Chondrocyte (in vitro differentiated cells): ENCODE data around the gene RPP38. TPM values are rescaled to one million over a fixed set of nuclear protein-coding genes. Genes with fewer than 3 reads are reported as not detected.

Source experiments
- DNase-seq: peaks from one replicate; pipeline ENCODE4 v3.0.0; 2021; ENCODE audit warnings: mixed read lengths, low spot score
- H3K27ac Mint-ChIP-seq: one replicate; pipeline ENCODE4 v1.8.0; 2021; ENCODE audit warnings: mild to moderate bottlenecking, moderate library complexity, mixed read lengths; ENCODE audit not compliant: unreplicated experiment
- H3K27me3 Mint-ChIP-seq: 2 replicates; pipeline ENCODE4 v1.8.0; 2021; ENCODE audit warnings: low read depth, mixed read lengths
- H3K36me3 Mint-ChIP-seq: 2 replicates; pipeline ENCODE4 v1.8.0; 2021; ENCODE audit warnings: low read depth, mixed read lengths
- H3K4me1 Mint-ChIP-seq: 2 replicates; pipeline ENCODE4 v1.8.0; 2021; ENCODE audit warnings: low read depth, mild to moderate bottlenecking, mixed read lengths
- H3K4me3 Mint-ChIP-seq: one replicate; pipeline ENCODE4 v1.8.0; 2021; ENCODE audit warnings: mild to moderate bottlenecking, moderate library complexity, mixed read lengths; ENCODE audit not compliant: unreplicated experiment
- H3K9me3 Mint-ChIP-seq: 2 replicates; pipeline ENCODE4 v1.8.0; 2021; ENCODE audit warnings: low read depth, mixed read lengths
- CTCF ChIP-seq: fragments of 200-600 bp; sonication (generic); IDR thresholded peaks from 2 replicates; pipeline ENCODE4 v1.5.0; 2021; ENCODE audit warnings: antibody characterized with exemption, mild to moderate bottlenecking, moderate library complexity
- total RNA-seq: library from RNA; stranded (reverse); gene quantifications from 3 replicates; pipeline ENCODE4 v1.2.1, GENCODE V29; 2021

Gene RPP38
- total RNA-seq, 1 donor from 2014 or later: 14.3 TPM

- Mint-ChIP-seq H3K27me3 (no peaks in the 10 kb centered on the region), H3K4me1 (peaks cover 13% of the 10 kb centered on the region), H3K36me3 (peaks cover 18% of the 10 kb centered on the region), H3K27ac (peak overlapping the region; percentile 45), H3K9me3 (no peaks in the 10 kb centered on the region), H3K4me3 (peak overlapping the region; percentile 22)
- DNase-seq: no peak
- peak; percentile 96 for TF ChIP-seq CTCF
Measured at GRCh38 chr10:15106352-15107013, 9.3 kb downstream of the RPP38 start.

GRCh38 chr10:15112657-15113056 lies 15.5 kb downstream of the RPP38 start:
- Mint-ChIP-seq H3K27ac (no peak overlapping the region), H3K4me1 (peaks cover 6% of the 10 kb centered on the region), H3K36me3 (peaks cover 14% of the 10 kb centered on the region), H3K27me3 (no peaks in the 10 kb centered on the region), H3K4me3 (no peak overlapping the region), H3K9me3 (no peaks in the 10 kb centered on the region)
- DNase-seq: no peak
- TF ChIP-seq CTCF: no peak

- DNase-seq: no peak
- TF ChIP-seq CTCF: no peak
Measured at GRCh38 chr10:15113766-15114165, 16.6 kb downstream of the RPP38 start.

GRCh38 chr10:15116225-15116624 lies 19.1 kb downstream of the RPP38 start:
- no peak overlapping the region for H3K4me3 Mint-ChIP-seq

More at GRCh38 chr10:15113766-15114165, 16.6 kb downstream of the RPP38 start:
- no peak overlapping the region for H3K27ac Mint-ChIP-seq
- peaks cover 14% of the 10 kb centered on the region for H3K36me3 Mint-ChIP-seq
- no peak overlapping the region for H3K4me3 Mint-ChIP-seq
- H3K4me1 Mint-ChIP-seq: peaks cover 3% of the 10 kb centered on the region
- H3K27me3 Mint-ChIP-seq: no peaks in the 10 kb centered on the region
- H3K9me3 Mint-ChIP-seq: no peaks in the 10 kb centered on the region

GRCh38 chr10:15118615-15119014 lies 21.5 kb downstream of the RPP38 start:
- Mint-ChIP-seq H3K9me3 (no peaks in the 10 kb centered on the region), H3K4me1 (peaks cover 17% of the 10 kb centered on the region), H3K4me3 (no peak overlapping the region), H3K27ac (no peak overlapping the region), H3K27me3 (no peaks in the 10 kb centered on the region), H3K36me3 (peaks cover 16% of the 10 kb centered on the region)
- DNase-seq: no peak
- TF ChIP-seq CTCF: no peak

More at GRCh38 chr10:15116225-15116624, 19.1 kb downstream of the RPP38 start:
- no peak overlapping the region for H3K27ac Mint-ChIP-seq
- no peaks in the 10 kb centered on the region for H3K27me3 Mint-ChIP-seq
- peaks cover 23% of the 10 kb centered on the region for H3K36me3 Mint-ChIP-seq
- no peak for DNase-seq
- no peaks in the 10 kb centered on the region for H3K4me1 Mint-ChIP-seq
- no peaks in the 10 kb centered on the region for H3K9me3 Mint-ChIP-seq
- TF ChIP-seq CTCF: no peak
